Keratinocyte (primary cell): ENCODE data around the gene OSBPL5. TPM values are rescaled to one million over a fixed set of nuclear protein-coding genes. Genes with fewer than 3 reads are reported as not detected.

Experiments used
- DNase-seq: peaks from one replicate; pipeline ENCODE4 v3.0.0-alpha.2; 2011; ENCODE audit warnings: low read depth, missing footprints, low spot score
- FAIRE-seq: peaks from 2 replicates; lab custom pipeline; 2011; peaks lifted over from hg19 to GRCh38; lab: Jason Lieb, UNC
- H2AFZ ChIP-seq: 2 replicates; pipeline ENCODE4 v1.6.0; 2012; ENCODE audit warnings: low read length, control low read depth, inconsistent platforms; ENCODE audit not compliant: control insufficient read depth
- H3K27ac ChIP-seq: 2 replicates; pipeline ENCODE4 v1.5.1; 2011; ENCODE audit warnings: low read length; ENCODE audit not compliant: control insufficient read depth, insufficient read depth
- H3K27me3 ChIP-seq: 3 replicates; pipeline ENCODE4 v1.6.0; 2011; ENCODE audit warnings: low read length; ENCODE audit not compliant: control insufficient read depth, insufficient read depth; ENCODE audit errors: extremely low read depth
- H3K36me3 ChIP-seq, 2 experiments: 2 replicates in 1 of 2; 3 replicates in 1 of 2; pipeline ENCODE4 v1.5.1; 2011; ENCODE audit warnings: low read length in 2 of 2, mild to moderate bottlenecking in 1 of 2; ENCODE audit not compliant: control insufficient read depth in 2 of 2, insufficient read depth in 2 of 2; ENCODE audit errors: extremely low read depth in 1 of 2
- H3K4me1 ChIP-seq: 3 replicates; pipeline ENCODE4 v1.5.1; 2011; ENCODE audit warnings: low read length; ENCODE audit not compliant: control insufficient read depth, insufficient read depth; ENCODE audit errors: extremely low read depth
- H3K4me2 ChIP-seq: 3 replicates; pipeline ENCODE4 v1.6.0; 2011; ENCODE audit warnings: low read depth, low read length; ENCODE audit not compliant: control insufficient read depth, insufficient read depth; ENCODE audit errors: extremely low read depth
- H3K4me3 ChIP-seq, 3 experiments: fragments of 200-600 bp in 1 of 3; sonication (generic) in 1 of 3; 2 replicates in 2 of 3; 3 replicates in 1 of 3; pipeline ENCODE4 v1.5.1; 2011 to 2016; ENCODE audit warnings: low read length in 3 of 3, mild to moderate bottlenecking in 3 of 3, control low read depth in 2 of 3, inconsistent platforms in 1 of 3, low read depth in 1 of 3, mixed read lengths in 1 of 3, mixed run types in 1 of 3, moderate library complexity in 1 of 3; ENCODE audit not compliant: control insufficient read depth in 2 of 3, insufficient read depth in 2 of 3; ENCODE audit errors: extremely low read depth in 1 of 3
- H3K79me2 ChIP-seq: 2 replicates; pipeline ENCODE4 v1.6.0; 2012; ENCODE audit warnings: low read length; ENCODE audit not compliant: control insufficient read depth, insufficient read depth
- H3K9ac ChIP-seq: 3 replicates; pipeline ENCODE4 v1.6.0; 2011; ENCODE audit warnings: low read length; ENCODE audit not compliant: control insufficient read depth, insufficient read depth; ENCODE audit errors: extremely low read depth
- H3K9me1 ChIP-seq: 3 replicates; pipeline ENCODE4 v1.6.0; 2011; ENCODE audit warnings: low read length; ENCODE audit not compliant: control insufficient read depth, insufficient read depth; ENCODE audit errors: extremely low read depth
- H3K9me3 ChIP-seq: 2 replicates; pipeline ENCODE4 v1.5.1; 2012; ENCODE audit warnings: low read depth, low read length; ENCODE audit not compliant: control insufficient read depth
- H4K20me1 ChIP-seq: 3 replicates; pipeline ENCODE4 v1.6.0; 2011; ENCODE audit warnings: low read length; ENCODE audit not compliant: control insufficient read depth, insufficient read depth; ENCODE audit errors: extremely low read depth
- CTCF ChIP-seq, 3 experiments: IDR thresholded peaks in 1 of 3; conservative IDR thresholded peaks in 1 of 3; optimal IDR thresholded peaks in 1 of 3; 2 replicates in 2 of 3; 3 replicates in 1 of 3; pipeline versions ENCODE3 to v1.5.1; 2011; ENCODE audit warnings: low read length in 3 of 3, mild to moderate bottlenecking in 3 of 3, moderate library complexity in 2 of 3, control low read depth in 1 of 3, inconsistent platforms in 1 of 3; ENCODE audit not compliant: insufficient read depth in 2 of 3; ENCODE audit errors: extremely low read depth in 1 of 3
- EZH2 ChIP-seq: IDR thresholded peaks from one replicate; pipeline ENCODE4 v1.6.1; 2012; ENCODE audit warnings: inconsistent platforms, mild to moderate bottlenecking, low read length, moderate library complexity
- dilution Hi-C: fragments of 300-500 bp; cut with MboI; formaldehyde crosslinking; loops from one replicate; pipeline ENCODE4 v1.7.0; 2020; ENCODE audit warnings: low sequenced_read_pairs; ENCODE audit not compliant: extremely low pct_ligation_motif_present
- polyA plus RNA-seq, 5 experiments: library from polyadenylated mRNA; depleted of rRNA in 3 of 5; stranded (reverse) in 3 of 5; stranded (forward) in 1 of 5; unstranded in 1 of 5; fragments of >200 nt; gene quantifications; 1 replicate in 1 of 5; 2 replicates in 3 of 5; 3 replicates in 1 of 5; pipeline versions ENCODE4 v1.2.1 to v1.2.3, GENCODE V29; 2011 to 2012; ENCODE audit warnings: missing spikeins in 2 of 5, low read depth in 1 of 5, low replicate concordance in 1 of 5

OSBPL5 gene
- polyA plus RNA-seq, 1 donor (not counting 4 experiments of a cell fraction or from before 2014, with no cell fraction given): 3.0 TPM

GRCh38 chr11:3081386-3081751 is 83.7 kb downstream of the OSBPL5 start:
- Histone ChIP-seq H2AFZ (no peak overlapping the region), H3K27ac (no peak overlapping the region), H3K4me3 (no peak overlapping the region), H3K27me3 (peaks cover 4% of the 10 kb centered on the region), H3K9me3 (no peaks in the 10 kb centered on the region), H3K36me3 (no peaks in the 10 kb centered on the region), H3K9ac (no peak overlapping the region), H3K9me1 (no peaks in the 10 kb centered on the region), H3K79me2 (no peaks in the 10 kb centered on the region), H3K4me1 (no peaks in the 10 kb centered on the region), H3K4me2 (no peak overlapping the region), H4K20me1 (no peaks in the 10 kb centered on the region)
- TF ChIP-seq EZH2 (no peak), CTCF (optimal IDR thresholded peaks at IDR 0.05 in 1 of 3, IDR thresholded peaks at IDR 0.05 in 1 of 3, conservative IDR thresholded peaks at IDR 0.05 in 1 of 3; ENCODE audit: extremely low read depth in 1 of 3, insufficient read depth in 2 of 3, low read length in 3 of 3) (no peak)
- FAIRE-seq (no peak), DNase-seq (no peak)
- dilution Hi-C loops: no loop called here

- no peak for TF ChIP-seq CTCF (optimal IDR thresholded peaks at IDR 0.05 in 1 of 3, IDR thresholded peaks at IDR 0.05 in 1 of 3, conservative IDR thresholded peaks at IDR 0.05 in 1 of 3; ENCODE audit: extremely low read depth in 1 of 3, insufficient read depth in 2 of 3, low read length in 3 of 3)
- no peak for TF ChIP-seq EZH2
- Histone ChIP-seq H3K9me3 (no peaks in the 10 kb centered on the region), H3K79me2 (no peaks in the 10 kb centered on the region), H3K9ac (no peak overlapping the region), H3K4me1 (no peaks in the 10 kb centered on the region), H3K27me3 (peaks cover 1% of the 10 kb centered on the region), H3K27ac (no peak overlapping the region), H3K36me3 (no peaks in the 10 kb centered on the region), H3K4me3 (no peak overlapping the region), H2AFZ (no peak overlapping the region), H3K9me1 (no peaks in the 10 kb centered on the region), H4K20me1 (no peaks in the 10 kb centered on the region), H3K4me2 (no peak overlapping the region)
- FAIRE-seq (no peak), DNase-seq (no peak)
- dilution Hi-C loops: no loop called here
These were observed 84.3 kb downstream of the OSBPL5 start for GRCh38 chr11:3080733-3081385.
